ENCODE results near the gene CGB7. TPM values are rescaled to one million over a fixed set of nuclear protein-coding genes. Genes with fewer than 3 reads are reported as not detected.

The CGB7 gene
- total and polyA plus RNA-seq, 2 experiments from 2014 or later, result 0.32 to 0.97 TPM

GRCh38 chr19:49006905-49007304, 50.6 kb downstream of the CGB7 start:
- Histone ChIP-seq H2AFZ (no peak overlapping the region), H3F3A (replicated peaks; ENCODE audit: low read depth) (no peaks in the 10 kb centered on the region), H3K4me1 (ENCODE audit: insufficient read depth) (no peaks in the 10 kb centered on the region), H4K20me1 (replicated peaks; ENCODE audit: insufficient read depth) (no peaks in the 10 kb centered on the region; the same call in 1 of the 2 replicates), H3K36me3 (ENCODE audit: insufficient read depth) (peaks cover 27% of the 10 kb centered on the region), H3K27ac (ENCODE audit: low read depth) (no peak overlapping the region), H3K27me3 (ENCODE audit: insufficient read depth) (no peaks in the 10 kb centered on the region), H3K79me2 (replicated peaks; ENCODE audit: insufficient read depth) (no peaks in the 10 kb centered on the region), H3K9me2 (ENCODE audit: insufficient read depth) (no peaks in the 10 kb centered on the region), H3K4me2 (no peak overlapping the region), H3K4me3 (no peak overlapping the region)
- no peak overlapping the region for H3K27ac Mint-ChIP-seq
- no peak for DNase-seq (ENCODE audit: low spot score)
- H3K4me1 Mint-ChIP-seq, result no peaks in the 10 kb centered on the region
- H3K36me3 Mint-ChIP-seq (ENCODE audit: low read depth), result peaks cover 77% of the 10 kb centered on the region
- ATAC-seq, result no peak
- TF ChIP-seq EZH2 (IDR thresholded peaks at IDR 0.05; ENCODE audit: low read depth, unreplicated experiment) (no peak), NANOG (IDR thresholded peaks at IDR 0.05; ENCODE audit: borderline replicate concordance) (no peak), REST (IDR thresholded peaks at IDR 0.05; ENCODE audit: unreplicated experiment) (no peak), POLR2AphosphoS5 (IDR thresholded peaks at IDR 0.05; ENCODE audit: low read depth) (no peak)
- H3K9me3 Mint-ChIP-seq, result no peaks in the 10 kb centered on the region; the same call in 2 of the 3 replicates
- H3K27me3 Mint-ChIP-seq (ENCODE audit: insufficient read depth, low read depth, poor library complexity), result no peaks in the 10 kb centered on the region
- H3K4me3 Mint-ChIP-seq, result no peak overlapping the region

GRCh38 chr19:49004964-49005614, 52.5 kb downstream of the CGB7 start:
- Mint-ChIP-seq H3K4me3 (no peak overlapping the region), H3K4me1 (0 out of 3 replicates have a peak, but pooled peaks cover under 1% of the 10 kb centered on the region), H3K36me3 (ENCODE audit: low read depth) (peaks cover 68% of the 10 kb centered on the region), H3K27me3 (ENCODE audit: insufficient read depth, low read depth, poor library complexity) (no peaks in the 10 kb centered on the region), H3K27ac (no peak overlapping the region), H3K9me3 (no peaks in the 10 kb centered on the region; the same call in 2 of the 3 replicates)
- Histone ChIP-seq H3K9me2 (ENCODE audit: insufficient read depth) (no peaks in the 10 kb centered on the region), H3K79me2 (replicated peaks; ENCODE audit: insufficient read depth) (no peaks in the 10 kb centered on the region; the same call in 1 of the 2 replicates), H3K36me3 (ENCODE audit: insufficient read depth) (peaks cover 30% of the 10 kb centered on the region), H3F3A (replicated peaks; ENCODE audit: low read depth) (peaks cover 4% of the 10 kb centered on the region; the same call in 1 of the 2 replicates), H4K20me1 (replicated peaks; ENCODE audit: insufficient read depth) (peaks cover 5% of the 10 kb centered on the region), H3K4me2 (no peak overlapping the region), H3K27ac (ENCODE audit: low read depth) (no peak overlapping the region), H3K27me3 (ENCODE audit: insufficient read depth) (no peaks in the 10 kb centered on the region), H3K4me1 (ENCODE audit: insufficient read depth) (no peaks in the 10 kb centered on the region), H2AFZ (no peak overlapping the region), H3K4me3 (no peak overlapping the region)
- ATAC-seq (no peak), DNase-seq (ENCODE audit: low spot score) (no peak)
- TF ChIP-seq ZNF331 (CRISPR knock-in tag; IDR thresholded peaks at IDR 0.05; ENCODE audit: low read depth) (no peak), ZNF114 (CRISPR knock-in tag; IDR thresholded peaks at IDR 0.05) (no peak), EZH2 (IDR thresholded peaks at IDR 0.05; ENCODE audit: low read depth, unreplicated experiment) (no peak), JUNB (IDR thresholded peaks at IDR 0.05; ENCODE audit: unreplicated experiment) (no peak), POLR2AphosphoS5 (IDR thresholded peaks at IDR 0.05; ENCODE audit: low read depth) (no peak), NANOG (IDR thresholded peaks at IDR 0.05; ENCODE audit: borderline replicate concordance) (no peak), ETS1 (IDR thresholded peaks at IDR 0.05) (no peak), STAT1 (IDR thresholded peaks at IDR 0.05; ENCODE audit: unreplicated experiment) (no peak), EZH2phosphoT487 (IDR thresholded peaks at IDR 0.05; ENCODE audit: unreplicated experiment) (no peak), CREB1 (CRISPR knock-in tag; IDR thresholded peaks at IDR 0.05; ENCODE audit: low read depth) (no peak)

Measured in GM23338 (cell line).